ENCODE measurements around the gene FBXL17. TPM values are rescaled to one million over a fixed set of nuclear protein-coding genes. Genes with fewer than 3 reads are reported as not detected.
"Not testable (repeated sequence)": the region's sequence is repeated elsewhere in the genome, so short reads cannot be mapped to it uniquely, and the experiment has no call there.

The FBXL17 gene
- total RNA-seq, 1 donor from 2014 or later, result 5.6 TPM

DNA sequence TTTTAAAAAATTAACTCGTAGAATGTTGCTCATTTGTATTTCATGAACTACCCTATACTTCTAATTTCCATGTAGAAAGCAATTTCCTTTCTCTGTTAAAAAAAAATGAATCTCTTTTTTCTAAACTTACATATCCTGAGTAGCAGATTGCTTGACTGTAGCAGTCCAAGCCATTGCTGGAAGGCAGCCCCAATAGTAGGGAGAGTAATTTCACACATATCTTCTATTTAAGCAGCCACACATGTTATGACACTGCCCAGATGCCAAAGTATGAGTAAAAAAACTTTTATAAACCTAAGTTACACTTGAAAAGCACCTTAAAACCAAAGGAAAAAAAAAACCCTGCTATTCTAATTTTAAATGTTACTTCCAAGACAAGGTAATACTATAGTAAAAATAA, 69.6 kb downstream of the FBXL17 start:
- no peak for DNase-seq (ENCODE audit: low read depth in 2 of 2)

DNA sequence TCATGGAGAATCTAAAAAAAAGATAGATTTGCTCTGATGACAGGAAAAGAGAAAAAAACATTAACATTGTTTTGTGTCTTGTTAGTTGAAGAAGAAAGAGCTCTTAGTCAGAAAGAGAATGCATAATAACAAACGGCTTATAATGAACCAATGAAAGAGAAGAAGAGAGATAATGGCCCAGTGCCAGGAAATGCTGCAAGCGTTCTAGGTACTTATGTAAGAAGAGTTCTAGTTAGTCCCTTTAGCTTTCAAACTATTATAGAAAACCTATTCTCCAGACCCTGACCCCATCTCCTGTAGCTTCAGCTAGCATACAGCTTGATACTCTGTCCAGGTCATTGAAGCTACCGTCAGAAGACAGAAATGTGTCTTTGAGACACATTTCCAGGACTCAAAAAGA, 70.2 kb downstream of the FBXL17 start:
- no peak for DNase-seq (ENCODE audit: low read depth in 2 of 2)

DNA sequence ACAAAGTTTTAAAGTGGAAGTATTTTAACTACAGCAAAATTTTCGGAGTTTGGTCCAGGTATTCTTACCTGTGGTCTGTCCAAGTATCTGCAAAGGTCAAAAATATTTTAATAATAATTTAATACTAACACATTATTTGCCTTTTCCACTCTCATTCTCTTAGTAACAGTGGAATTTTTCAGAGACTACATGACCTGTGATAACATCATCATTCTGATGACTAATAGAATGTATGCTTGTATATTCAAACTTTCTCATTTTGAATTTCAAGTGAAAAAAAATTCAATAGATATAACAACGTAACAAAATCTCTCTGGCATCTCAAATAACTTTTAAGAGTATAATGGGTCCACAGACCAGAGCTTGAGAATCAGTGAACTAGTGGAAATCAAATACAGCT, 78.3 kb downstream of the FBXL17 start:
- DNase-seq (ENCODE audit: low read depth in 2 of 2), result no peak

DNA sequence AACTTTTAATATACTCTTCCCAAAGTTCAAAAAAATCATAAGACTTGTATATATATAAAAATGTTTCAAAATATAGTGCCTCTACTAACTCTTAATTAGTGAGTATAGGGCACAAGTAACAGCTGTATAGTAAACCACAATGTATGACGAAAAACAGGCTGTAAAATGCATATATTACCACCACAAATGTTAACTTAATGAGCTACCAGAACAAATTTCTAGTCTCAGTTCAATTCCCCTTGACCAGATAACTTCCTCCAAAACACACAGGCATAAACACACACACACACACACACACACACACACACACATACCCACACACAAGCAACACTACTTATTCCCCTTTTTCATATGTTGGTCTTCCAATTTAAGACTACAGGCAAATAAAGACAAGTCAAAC, 78.8 kb downstream of the FBXL17 start:
- no peak for DNase-seq (ENCODE audit: low read depth in 2 of 2)

DNA sequence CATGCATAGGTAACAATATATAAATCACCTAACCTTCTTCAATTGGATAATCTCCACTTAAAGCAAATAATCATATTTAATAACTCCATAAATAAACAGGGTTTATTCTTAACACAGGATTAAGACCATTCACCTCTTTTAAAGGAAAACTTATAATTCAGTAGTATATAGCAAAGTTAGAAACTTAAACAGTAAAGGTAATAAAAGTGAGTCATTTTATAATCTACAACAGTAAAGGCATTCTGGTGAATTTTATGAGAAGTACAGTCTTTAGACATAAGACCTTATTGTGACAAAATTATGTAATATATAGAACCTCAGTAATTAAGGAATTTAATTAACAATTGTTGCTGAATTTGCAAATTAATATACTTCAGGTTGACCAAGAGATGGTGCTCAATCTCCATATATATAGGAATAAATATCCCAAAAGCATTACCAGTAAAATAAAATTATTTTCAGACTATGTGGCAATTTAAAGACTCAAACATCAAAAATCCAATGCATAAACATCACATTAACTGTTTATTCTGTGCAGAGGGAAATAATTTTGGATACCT, 84.8 kb downstream of the FBXL17 start:
- DNase-seq (ENCODE audit: low read depth in 2 of 2), result no peak

DNA sequence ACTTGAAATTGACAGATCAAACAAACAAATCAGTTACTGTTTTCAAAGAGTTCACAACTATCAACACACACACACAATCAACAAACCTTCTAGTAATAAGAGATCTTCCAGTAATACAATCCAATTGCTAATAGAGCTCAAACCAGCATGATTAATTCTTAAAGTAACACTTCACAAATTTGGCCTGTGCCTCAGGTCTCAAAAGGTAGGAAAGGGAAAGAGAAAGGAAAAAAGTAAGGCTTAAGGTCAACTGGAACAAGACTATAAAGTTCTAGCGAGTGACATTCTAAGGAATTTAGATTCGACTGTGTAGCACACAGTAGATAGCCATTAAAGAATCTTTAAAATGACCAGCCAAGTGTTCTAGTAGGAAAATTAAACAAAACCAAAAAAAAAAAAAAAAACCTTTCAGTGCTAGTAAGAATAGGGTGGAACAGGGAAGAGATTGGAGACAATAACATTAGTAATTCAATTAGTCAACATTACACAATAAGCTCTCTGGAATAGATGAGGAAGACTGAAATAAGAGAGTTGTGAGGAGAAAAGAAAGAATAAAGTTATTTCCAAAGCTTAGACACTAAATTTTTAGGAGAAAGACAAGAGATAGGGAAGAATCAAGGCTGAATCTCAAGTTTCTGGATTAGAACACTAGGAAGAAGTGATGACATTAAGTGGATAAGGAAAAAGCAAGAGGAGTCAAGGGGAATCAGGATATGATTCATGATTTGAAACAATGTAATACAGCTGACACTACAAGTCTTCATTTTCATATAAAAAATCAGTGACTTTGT, 86.1 kb downstream of the FBXL17 start:
- peak; percentile 48 to 75 for DNase-seq (ENCODE audit: low read depth in 2 of 2)

DNA sequence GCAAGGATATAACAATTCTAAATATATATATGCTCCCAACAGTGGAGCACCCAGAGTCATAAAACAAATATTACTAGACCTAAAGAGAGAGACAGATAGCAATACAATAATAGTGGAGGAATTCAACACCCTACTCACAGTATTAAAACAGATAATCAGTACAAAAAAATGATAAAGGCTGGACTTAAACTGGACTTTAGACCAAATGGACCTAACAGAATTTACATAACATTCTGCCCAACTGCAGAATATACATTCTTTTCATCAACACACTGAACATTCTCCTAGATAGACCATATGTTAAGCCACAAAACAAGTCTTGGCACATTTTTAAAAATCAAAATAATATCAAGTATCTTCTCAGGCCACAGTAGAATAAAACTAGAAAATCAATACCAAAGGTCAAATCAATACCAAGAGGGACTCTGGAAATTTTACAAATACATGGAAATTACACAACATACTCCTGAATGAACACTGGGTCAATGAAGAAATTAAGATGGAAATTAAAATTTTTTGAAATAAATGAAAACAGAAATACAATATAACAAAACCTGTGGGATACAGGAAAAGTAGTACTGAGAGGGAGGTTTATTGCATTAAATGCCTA, 100.8 kb downstream of the FBXL17 start:
- DNase-seq (ENCODE audit: low read depth in 2 of 2), result no peak

DNA sequence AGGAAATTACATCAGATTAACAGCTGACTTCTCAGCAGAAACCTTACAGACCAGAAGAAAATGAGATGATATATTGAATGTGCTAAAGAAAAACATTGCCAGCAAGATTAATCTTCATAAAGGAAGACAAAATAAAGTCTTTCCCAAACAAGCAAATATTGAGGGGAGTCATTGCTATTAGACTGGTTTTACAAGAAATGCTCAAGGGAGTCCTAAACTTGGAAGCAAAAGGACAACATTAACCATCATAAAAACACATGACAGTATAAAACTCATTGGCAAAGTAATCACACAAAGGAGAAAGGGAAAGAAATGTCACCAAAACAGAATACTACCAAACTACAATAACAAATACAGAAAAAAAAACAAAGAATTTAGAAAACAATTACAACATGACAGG, 101.7 kb downstream of the FBXL17 start:
- DNase-seq (ENCODE audit: low read depth in 2 of 2), result peak in 1 of 2 donors; percentile 13

DNA sequence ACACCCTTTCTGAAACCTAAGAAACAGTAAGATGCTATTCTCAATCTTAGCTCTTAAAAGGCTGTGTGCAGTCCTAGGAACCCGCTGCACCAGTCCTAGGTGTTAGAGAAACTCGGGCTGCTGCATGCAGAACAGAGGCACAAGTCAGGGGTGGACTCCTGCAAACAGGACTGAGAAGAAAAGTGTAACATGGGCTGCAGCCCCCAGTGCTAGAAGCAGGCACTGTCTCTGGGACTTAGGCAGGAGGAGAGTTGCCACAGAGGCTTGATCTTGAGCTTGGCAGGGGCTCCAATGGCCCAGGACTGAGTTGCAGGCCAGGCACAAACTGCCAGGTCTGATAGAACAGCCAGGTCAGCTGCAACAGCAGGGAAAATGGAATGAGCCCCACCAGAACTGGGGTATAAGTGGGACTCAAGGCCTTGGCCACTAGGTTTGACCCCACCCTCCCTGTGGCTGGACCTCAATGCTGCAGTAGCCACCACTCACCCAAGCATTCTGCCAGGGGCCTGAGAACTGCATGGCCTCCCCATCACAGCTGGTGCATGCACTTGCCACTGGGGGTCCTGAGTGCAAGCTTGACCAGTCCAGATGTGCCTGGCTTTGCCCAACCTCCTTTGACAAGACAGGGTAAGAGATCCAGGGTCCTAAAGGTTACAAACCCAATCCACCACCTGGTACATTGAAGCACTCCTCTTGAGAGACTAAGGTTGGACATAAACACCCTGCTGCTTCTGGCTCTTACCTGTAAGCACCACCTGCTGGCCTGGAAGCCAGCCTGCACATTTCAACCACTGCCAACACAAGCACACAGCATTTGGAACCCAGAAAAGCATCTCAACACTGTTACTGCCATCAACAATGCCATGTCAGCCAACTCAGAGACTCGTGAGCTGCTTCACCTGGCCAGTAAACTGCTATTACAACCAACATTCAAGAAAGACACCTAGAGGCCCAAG, 103.3 kb downstream of the FBXL17 start:
- DNase-seq (ENCODE audit: low read depth in 2 of 2), result no peak

DNA sequence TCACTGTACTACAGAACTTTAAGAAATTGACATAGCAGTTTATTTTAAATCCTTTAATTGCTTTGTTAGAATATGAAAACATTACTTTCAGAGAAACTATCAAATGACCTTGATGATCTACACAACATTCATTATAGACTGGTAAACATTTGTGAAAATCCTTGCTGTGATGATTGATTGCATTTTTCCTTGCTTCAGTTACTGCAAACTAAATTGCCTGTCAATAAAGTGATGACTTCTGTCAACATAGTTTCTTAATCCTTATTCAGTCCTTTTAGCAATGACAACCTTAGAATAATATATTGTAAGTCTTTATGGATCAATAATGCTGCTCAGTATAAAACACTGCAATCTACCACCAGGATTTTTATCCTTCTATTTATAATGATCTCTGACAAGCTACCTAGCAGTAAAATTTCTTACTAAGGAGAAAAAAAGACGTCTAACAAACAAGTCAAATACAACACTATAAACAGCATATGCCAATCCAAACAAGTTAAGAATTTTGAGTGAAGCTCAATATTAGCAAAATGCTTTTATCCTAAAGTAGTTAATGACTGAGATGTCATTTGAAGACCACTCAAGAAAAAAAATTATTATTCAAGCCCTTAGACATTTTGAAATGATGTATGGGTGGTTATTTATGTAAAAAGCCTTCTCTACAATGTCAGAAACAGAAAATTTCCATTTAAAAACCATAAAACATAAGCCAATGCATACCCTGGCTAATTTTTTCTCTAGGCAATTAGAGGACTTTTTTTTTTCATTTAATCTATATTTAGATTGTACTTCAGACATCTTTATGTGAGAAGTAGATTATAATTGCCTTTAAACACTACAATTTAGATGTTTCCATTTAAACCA, 105.5 kb downstream of the FBXL17 start:
- DNase-seq (ENCODE audit: low read depth in 2 of 2), result no peak

DNA sequence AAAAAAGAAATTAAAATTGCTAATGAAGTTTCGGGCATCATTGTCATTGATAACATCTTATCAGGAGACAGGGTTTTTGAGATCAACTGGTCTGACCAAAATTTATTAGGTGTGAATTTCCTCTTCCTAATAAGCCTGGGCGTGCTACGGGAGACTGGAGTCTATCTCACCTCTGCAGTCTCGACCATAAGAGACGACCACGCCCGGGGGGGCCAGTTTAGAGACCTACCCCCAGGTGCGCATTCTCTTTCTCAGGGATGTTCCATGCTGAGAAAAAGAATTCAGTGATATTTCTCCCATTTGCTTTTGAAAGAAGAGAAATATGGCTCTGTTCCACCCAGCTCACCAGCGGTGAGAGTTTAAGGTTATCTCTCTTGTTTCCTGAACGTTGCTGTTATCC, 107.8 kb downstream of the FBXL17 start:
- DNase-seq (ENCODE audit: low read depth in 2 of 2), result not testable (repeated sequence)

DNA sequence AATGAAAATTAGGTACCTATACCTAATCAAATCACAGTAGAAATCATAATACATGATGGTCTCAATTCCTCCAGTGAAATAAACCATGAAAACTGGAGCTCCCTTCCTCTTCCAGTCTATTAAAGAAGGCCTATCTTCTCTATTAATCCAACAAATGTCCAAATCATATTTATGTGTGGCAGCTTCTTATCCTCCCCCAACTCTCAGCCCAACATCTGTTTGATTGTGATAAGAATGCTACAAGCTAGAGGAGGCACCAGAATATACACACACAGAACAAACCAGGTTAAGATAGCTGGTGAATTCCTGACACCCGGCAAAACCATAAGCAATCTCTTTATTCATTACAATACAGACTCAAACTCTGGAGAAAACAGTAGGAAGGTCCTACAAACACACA, 110.8 kb downstream of the FBXL17 start:
- no peak for DNase-seq (ENCODE audit: low read depth in 2 of 2)

DNA sequence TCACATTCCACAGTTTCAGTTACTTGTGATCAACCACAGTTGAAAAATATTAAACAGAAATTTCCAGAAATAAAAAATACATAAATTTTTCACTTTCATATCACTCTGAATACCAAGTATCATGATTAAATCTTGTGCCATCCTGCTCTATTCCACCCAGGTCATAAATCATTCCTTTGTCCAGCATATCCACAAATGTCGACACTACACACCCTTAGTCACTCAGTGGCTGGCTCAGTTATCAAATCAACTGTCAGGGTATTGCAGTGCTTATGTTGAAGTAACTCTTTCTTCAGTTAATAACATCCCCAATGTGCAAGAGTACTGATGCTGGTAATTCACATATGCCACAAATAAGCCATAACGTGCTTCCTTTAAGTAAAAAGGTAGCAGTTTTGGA, 115.7 kb downstream of the FBXL17 start:
- DNase-seq (ENCODE audit: low read depth in 2 of 2), result peak; percentile 3 to 19

DNA sequence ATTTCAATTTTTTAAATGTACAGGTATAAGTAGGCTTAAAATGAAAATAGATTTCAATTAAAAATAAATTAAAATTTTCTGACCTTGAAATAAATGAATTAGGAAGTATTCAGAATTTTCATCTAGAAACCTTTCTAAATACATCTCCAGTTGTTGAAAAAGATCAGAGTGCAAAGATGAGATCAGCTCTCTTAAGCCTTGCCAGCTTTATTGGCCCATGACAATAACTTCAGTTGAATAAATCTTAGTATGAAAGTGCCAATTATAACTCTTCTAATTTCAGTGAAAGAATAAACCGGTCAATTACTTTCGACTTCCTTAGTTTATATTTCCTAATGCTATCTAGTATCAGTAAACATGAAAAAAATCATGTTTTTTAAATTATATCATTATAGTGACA, 117.4 kb downstream of the FBXL17 start:
- DNase-seq (ENCODE audit: low read depth in 2 of 2), result no peak

DNA sequence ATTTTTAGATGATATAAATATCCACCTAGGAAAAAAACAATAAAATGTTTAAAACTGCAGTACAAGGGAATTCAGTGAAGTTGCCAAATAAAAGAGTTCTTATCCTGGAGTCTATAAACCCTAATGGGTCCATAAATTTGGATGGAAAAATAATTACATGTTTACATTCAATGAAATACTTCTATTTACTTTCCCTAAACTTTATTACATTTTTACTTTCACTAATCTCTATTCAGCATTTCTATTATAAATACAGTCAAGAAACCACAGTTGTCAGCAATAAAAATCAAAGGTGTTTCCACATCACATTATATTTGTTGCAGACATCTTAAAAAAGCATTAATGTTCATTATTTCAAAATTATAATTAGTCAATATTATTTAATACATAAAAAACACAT, 118.6 kb downstream of the FBXL17 start:
- no peak for DNase-seq (ENCODE audit: low read depth in 2 of 2)

DNA sequence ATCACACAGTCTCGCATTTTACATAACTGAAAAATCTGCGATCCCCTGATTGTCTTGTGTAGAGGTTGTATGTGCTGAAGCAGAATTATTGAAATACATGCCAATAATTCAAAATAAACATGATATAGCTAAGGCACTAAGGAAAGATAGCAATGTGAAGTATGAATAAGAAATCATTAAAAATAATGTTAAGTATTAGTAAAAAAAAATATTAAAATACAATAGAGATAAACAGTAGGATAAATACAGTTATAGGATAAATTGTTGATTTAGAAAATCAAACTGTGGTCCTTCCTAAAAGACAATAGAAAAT, 121.1 kb downstream of the FBXL17 start:
- DNase-seq (ENCODE audit: low read depth in 2 of 2), result no peak

DNA sequence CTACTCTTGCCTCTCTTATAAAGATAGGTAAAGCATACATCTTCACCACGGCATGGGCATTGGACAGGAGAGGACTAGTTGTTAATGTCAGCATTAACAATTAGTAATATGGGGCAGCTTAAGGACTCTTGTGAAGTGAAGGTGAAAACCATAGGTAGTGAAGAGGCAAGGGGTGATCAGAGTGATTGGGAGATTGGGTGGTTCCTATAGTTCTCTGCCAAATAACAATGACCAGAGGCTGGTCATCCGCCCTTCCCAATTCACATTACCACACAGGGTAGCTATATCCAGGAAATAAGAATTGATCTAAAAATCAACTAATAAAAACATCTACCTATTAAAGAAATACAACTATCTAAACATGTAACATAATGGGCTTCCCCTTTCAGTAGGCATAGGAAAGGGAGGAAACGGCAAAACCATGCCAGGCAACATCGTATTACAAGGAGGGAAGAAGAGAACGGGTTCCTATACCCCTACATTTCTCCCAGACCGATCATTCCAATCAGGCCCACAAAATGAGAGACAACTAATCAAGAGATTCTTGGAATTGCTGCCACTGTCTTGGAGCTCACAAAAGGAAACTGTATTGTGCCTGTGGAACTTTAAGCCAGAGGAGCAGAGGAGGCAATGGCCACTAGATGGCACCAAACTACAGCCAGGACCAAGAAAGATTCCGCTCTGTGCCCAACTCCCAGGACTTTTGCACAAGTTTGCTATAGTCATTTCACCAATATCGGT, 121.6 kb downstream of the FBXL17 start:
- peak; percentile 89 to 90 for DNase-seq (ENCODE audit: low read depth in 2 of 2)

DNA sequence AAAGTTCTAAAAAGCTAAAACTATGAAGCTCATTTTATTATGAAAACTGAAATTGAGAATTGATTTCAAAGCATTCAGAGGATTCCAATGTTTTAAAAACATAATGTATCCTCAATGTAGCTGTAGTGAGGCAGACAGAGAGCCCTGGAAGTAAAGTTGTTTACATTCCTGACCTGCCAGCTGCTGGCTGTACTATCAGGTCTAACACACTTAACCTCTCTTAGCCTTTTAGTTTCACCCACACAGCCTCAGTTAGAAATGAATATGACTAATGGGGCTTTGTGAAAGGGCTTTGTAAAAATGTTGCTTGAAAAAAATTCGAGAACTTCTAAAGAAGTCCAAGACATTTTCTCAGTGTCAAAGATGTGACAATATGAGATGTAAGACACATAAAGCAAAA, 122.6 kb downstream of the FBXL17 start:
- DNase-seq (ENCODE audit: low read depth in 2 of 2), result peak; percentile 4 to 69

DNA sequence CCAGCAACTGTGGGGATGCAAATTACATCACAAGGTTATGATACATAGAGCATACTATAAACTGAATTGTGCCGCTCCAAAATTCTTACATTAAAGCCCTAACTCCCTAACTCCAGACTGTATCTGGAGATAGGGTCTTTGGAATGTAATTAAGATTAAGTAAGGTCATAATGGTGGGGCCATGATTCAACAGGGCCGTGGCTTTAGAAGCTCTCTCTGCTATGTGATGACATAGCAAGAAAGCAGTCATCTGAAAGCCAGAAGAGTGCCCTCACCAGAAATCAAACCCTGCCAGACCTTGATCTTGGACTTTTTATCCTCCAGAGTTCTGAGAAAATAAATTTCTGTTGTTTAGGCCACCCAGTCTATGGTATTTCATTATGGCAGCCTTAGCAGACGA, 123.9 kb downstream of the FBXL17 start:
- no peak for DNase-seq (ENCODE audit: low read depth in 2 of 2)

DNA sequence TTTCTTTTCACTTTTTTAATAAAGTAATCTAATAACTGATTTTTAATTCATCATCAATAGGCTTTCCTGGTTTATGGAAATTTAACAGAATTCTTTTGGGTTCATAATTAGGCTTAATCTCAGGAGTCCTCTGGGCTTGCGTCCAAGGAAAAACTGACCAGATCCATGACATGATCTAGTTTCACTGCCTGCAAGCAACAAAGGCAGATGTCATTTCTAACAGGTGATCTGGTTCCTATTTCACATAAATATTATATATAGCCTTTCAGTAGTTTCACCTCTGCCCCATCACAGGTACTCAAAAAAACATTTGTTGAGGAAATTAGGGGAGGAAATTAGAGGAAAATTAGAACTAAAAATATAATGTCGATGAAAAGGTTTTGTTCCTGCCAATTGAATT, 126.4 kb downstream of the FBXL17 start:
- DNase-seq (ENCODE audit: low read depth in 2 of 2), result no peak
